ENCODE data around the gene TUBB1.

DNA sequence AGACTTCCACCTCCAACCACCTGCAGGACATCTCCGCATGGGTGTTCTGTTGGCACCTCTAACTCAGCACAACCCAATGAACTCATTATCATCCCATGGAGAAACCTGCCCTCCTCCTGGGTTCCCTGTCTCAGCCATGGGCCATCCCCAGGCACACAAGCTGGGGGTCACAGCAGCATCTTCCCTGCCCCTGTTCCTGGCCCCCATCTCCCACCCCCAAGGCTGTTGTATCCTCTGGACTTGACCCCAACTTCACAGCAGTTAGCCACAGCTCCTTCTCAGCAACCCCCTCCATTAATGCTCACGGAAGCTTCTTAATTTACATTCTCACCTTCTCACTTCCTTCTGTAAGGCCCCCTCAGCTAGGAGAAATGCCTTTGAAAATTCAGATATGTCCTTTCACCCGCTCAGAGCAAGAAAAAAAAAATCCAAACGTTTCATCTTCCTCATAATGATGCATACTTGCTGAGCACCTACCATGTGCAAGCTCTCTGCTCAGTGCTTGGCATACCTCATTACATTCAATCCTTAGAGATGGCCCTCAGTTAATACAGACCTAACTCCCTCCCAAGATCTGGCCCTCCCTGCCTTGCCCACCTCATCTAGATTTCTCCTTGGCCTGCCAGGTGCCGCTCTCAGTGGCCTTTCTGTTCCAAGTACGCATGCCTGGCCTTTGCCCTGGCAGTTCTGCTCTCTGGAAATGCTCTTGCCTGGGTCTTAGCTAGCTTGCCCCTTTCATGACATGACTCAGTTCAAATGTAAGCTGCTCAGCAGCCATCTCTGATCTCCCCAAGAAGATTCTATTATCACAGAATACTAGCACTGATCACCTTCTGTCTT lies 40.7 kb upstream of the TUBB1 start:
- TF ChIP-seq EZH2phosphoT487 (IDR thresholded peaks at IDR 0.05; ENCODE audit: low read length) (no peak), EZH2 (optimal IDR thresholded peaks at IDR 0.05; ENCODE audit: low read depth, low read length) (no peak)
- TF ChIP-seq, protein P1, sequence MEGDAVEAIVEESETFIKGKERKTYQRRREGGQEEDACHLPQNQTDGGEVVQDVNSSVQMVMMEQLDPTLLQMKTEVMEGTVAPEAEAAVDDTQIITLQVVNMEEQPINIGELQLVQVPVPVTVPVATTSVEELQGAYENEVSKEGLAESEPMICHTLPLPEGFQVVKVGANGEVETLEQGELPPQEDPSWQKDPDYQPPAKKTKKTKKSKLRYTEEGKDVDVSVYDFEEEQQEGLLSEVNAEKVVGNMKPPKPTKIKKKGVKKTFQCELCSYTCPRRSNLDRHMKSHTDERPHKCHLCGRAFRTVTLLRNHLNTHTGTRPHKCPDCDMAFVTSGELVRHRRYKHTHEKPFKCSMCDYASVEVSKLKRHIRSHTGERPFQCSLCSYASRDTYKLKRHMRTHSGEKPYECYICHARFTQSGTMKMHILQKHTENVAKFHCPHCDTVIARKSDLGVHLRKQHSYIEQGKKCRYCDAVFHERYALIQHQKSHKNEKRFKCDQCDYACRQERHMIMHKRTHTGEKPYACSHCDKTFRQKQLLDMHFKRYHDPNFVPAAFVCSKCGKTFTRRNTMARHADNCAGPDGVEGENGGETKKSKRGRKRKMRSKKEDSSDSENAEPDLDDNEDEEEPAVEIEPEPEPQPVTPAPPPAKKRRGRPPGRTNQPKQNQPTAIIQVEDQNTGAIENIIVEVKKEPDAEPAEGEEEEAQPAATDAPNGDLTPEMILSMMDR (IDR thresholded peaks at IDR 0.05; ENCODE audit: low read length): no peak
